Neural crest cell (in vitro differentiated cells): ENCODE measurements around the gene ELN. TPM values are rescaled to one million over a fixed set of nuclear protein-coding genes. Genes with fewer than 3 reads are reported as not detected.
A peak's percentile ranks its signal among the peaks of the same experiment; 100 is the strongest.

Source experiments
- DNase-seq: peaks from one replicate; pipeline ENCODE4 v3.0.0; 2021; ENCODE audit warnings: low read depth, mixed read lengths, low spot score
- H3K27ac Mint-ChIP-seq: one replicate; pipeline ENCODE4 v1.8.0; 2021; ENCODE audit warnings: mild to moderate bottlenecking, mixed read lengths; ENCODE audit not compliant: unreplicated experiment
- H3K27me3 Mint-ChIP-seq: 2 replicates; pipeline ENCODE4 v1.8.0; 2021; ENCODE audit warnings: low read depth, mild to moderate bottlenecking, mixed read lengths
- H3K36me3 Mint-ChIP-seq: 2 replicates; pipeline ENCODE4 v1.8.0; 2021; ENCODE audit warnings: low read depth, mild to moderate bottlenecking, mixed read lengths
- H3K4me1 Mint-ChIP-seq: 2 replicates; pipeline ENCODE4 v1.8.0; 2021; ENCODE audit warnings: mixed read lengths
- H3K4me3 Mint-ChIP-seq: one replicate; pipeline ENCODE4 v1.8.0; 2021; ENCODE audit warnings: mild to moderate bottlenecking, mixed read lengths
- H3K9me3 Mint-ChIP-seq: 2 replicates; pipeline ENCODE4 v1.8.0; 2021; ENCODE audit warnings: mixed read lengths
- total RNA-seq: library from RNA; stranded (reverse); gene quantifications from 2 replicates; pipeline ENCODE4 v1.2.1, GENCODE V29; 2021
- TF ChIP-seq, protein P1 (sequence below): fragments of 200-600 bp; sonication (generic); conservative IDR thresholded peaks from 2 replicates; pipeline ENCODE4 v1.5.0; 2021; ENCODE audit warnings: antibody characterized with exemption, mild to moderate bottlenecking

Gene ELN
- total RNA-seq, 1 donor from 2014 or later: 1.0 TPM

- Mint-ChIP-seq H3K4me3 (no peak overlapping the region), H3K4me1 (peaks cover 12% of the 10 kb centered on the region), H3K9me3 (no peaks in the 10 kb centered on the region), H3K27ac (peak overlapping the region; percentile 95), H3K27me3 (no peaks in the 10 kb centered on the region), H3K36me3 (no peaks in the 10 kb centered on the region)
- peak; percentile 16 for DNase-seq
- TF ChIP-seq, protein P1, sequence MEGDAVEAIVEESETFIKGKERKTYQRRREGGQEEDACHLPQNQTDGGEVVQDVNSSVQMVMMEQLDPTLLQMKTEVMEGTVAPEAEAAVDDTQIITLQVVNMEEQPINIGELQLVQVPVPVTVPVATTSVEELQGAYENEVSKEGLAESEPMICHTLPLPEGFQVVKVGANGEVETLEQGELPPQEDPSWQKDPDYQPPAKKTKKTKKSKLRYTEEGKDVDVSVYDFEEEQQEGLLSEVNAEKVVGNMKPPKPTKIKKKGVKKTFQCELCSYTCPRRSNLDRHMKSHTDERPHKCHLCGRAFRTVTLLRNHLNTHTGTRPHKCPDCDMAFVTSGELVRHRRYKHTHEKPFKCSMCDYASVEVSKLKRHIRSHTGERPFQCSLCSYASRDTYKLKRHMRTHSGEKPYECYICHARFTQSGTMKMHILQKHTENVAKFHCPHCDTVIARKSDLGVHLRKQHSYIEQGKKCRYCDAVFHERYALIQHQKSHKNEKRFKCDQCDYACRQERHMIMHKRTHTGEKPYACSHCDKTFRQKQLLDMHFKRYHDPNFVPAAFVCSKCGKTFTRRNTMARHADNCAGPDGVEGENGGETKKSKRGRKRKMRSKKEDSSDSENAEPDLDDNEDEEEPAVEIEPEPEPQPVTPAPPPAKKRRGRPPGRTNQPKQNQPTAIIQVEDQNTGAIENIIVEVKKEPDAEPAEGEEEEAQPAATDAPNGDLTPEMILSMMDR: no peak
These were observed 39.8 kb upstream of the ELN start for GRCh38 chr7:73988197-73988596.

DNA sequence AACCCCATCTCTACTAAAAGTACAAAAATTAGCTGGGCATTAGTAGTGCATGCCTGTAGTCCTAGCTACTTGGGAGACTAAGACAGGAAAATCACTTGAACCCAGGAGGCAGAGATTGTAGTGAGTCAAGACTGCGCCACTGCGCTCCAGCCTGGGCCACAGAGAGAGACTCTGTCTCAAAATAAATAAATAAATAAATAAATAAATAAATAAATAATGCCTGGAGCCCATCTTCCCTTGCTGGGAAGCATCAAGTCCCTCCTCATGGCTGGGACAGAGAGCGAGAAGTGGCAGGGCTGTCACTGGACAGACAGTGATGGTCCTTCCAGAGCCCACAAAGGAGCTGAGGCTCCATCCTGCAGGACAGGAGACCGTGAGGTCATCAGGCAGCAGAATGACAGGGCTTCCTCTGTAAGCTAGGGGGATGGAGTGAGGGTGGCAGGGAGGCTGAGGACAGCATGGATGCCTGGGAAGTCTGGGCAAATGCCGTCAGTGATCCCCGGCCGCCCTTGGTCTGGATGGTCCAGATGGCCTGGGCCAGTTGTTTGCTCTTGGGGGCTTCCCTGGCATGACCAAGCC lies 36.4 kb upstream of the ELN start:
- H3K27ac Mint-ChIP-seq: no peak overlapping the region
- no peak for DNase-seq
- peaks cover 8% of the 10 kb centered on the region for H3K4me1 Mint-ChIP-seq
- H3K9me3 Mint-ChIP-seq: peaks cover 7% of the 10 kb centered on the region
- H3K27me3 Mint-ChIP-seq: no peaks in the 10 kb centered on the region
- peaks cover 4% of the 10 kb centered on the region for H3K36me3 Mint-ChIP-seq
- TF ChIP-seq, protein P1: no peak
- no peak overlapping the region for H3K4me3 Mint-ChIP-seq

- peaks cover 4% of the 10 kb centered on the region for H3K36me3 Mint-ChIP-seq
- no peaks in the 10 kb centered on the region for H3K27me3 Mint-ChIP-seq
- no peak overlapping the region for H3K4me3 Mint-ChIP-seq
- TF ChIP-seq, protein P1: no peak
- peaks cover 7% of the 10 kb centered on the region for H3K9me3 Mint-ChIP-seq
- peaks cover 8% of the 10 kb centered on the region for H3K4me1 Mint-ChIP-seq
- DNase-seq: no peak
- no peak overlapping the region for H3K27ac Mint-ChIP-seq
These were observed 35.8 kb upstream of the ELN start for GRCh38 chr7:73992101-73992562.

GRCh38 chr7:73994023-73994422 lies 34.0 kb upstream of the ELN start:
- TF ChIP-seq, protein P1: no peak
- no peaks in the 10 kb centered on the region for H3K4me1 Mint-ChIP-seq
- no peak for DNase-seq
- no peak overlapping the region for H3K4me3 Mint-ChIP-seq
- no peak overlapping the region for H3K27ac Mint-ChIP-seq
- H3K27me3 Mint-ChIP-seq: no peaks in the 10 kb centered on the region
- peaks cover 7% of the 10 kb centered on the region for H3K9me3 Mint-ChIP-seq
- H3K36me3 Mint-ChIP-seq: peaks cover 4% of the 10 kb centered on the region

GRCh38 chr7:73994761-73995160 lies 33.2 kb upstream of the ELN start:
- no peak for DNase-seq
- H3K27ac Mint-ChIP-seq: no peak overlapping the region
- peaks cover 7% of the 10 kb centered on the region for H3K9me3 Mint-ChIP-seq
- peaks cover 4% of the 10 kb centered on the region for H3K36me3 Mint-ChIP-seq
- H3K4me1 Mint-ChIP-seq: no peaks in the 10 kb centered on the region
- H3K27me3 Mint-ChIP-seq: no peaks in the 10 kb centered on the region
- TF ChIP-seq, protein P1: no peak
- no peak overlapping the region for H3K4me3 Mint-ChIP-seq
